ENCODE results near the gene MEIS1. TPM values are rescaled to one million over a fixed set of nuclear protein-coding genes. Genes with fewer than 3 reads are reported as not detected.

Gene MEIS1
- total RNA-seq, 3 donors from 2014 or later: 23.0 to 37.9 (median 37.0) TPM

- H3K4me3 ChIP-seq: no peak overlapping the region
- no peak for TF ChIP-seq POLR2AphosphoS5 (IDR thresholded peaks at IDR 0.05)
- no peak for TF ChIP-seq POLR2A (IDR thresholded peaks at IDR 0.05)
- TF ChIP-seq, protein P1, sequence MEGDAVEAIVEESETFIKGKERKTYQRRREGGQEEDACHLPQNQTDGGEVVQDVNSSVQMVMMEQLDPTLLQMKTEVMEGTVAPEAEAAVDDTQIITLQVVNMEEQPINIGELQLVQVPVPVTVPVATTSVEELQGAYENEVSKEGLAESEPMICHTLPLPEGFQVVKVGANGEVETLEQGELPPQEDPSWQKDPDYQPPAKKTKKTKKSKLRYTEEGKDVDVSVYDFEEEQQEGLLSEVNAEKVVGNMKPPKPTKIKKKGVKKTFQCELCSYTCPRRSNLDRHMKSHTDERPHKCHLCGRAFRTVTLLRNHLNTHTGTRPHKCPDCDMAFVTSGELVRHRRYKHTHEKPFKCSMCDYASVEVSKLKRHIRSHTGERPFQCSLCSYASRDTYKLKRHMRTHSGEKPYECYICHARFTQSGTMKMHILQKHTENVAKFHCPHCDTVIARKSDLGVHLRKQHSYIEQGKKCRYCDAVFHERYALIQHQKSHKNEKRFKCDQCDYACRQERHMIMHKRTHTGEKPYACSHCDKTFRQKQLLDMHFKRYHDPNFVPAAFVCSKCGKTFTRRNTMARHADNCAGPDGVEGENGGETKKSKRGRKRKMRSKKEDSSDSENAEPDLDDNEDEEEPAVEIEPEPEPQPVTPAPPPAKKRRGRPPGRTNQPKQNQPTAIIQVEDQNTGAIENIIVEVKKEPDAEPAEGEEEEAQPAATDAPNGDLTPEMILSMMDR (IDR thresholded peaks at IDR 0.05): no peak
- H3K4me1 ChIP-seq: no peaks in the 10 kb centered on the region
- intact Hi-C loops (cut with DNase I; ENCODE audit: low total_unique reads): no loop called here
- H3K9me3 ChIP-seq: no peaks in the 10 kb centered on the region
- no peaks in the 10 kb centered on the region for H3K36me3 ChIP-seq
- H3K27me3 ChIP-seq: no peaks in the 10 kb centered on the region
- no peak overlapping the region for H3K27ac ChIP-seq
- no peak for DNase-seq (ENCODE audit: low spot score in 2 of 2)
Measured at GRCh38 chr2:66566726-66567399, 131.9 kb downstream of the MEIS1 start.

GRCh38 chr2:66567729-66568128 lies 132.8 kb downstream of the MEIS1 start:
- intact Hi-C loops (cut with DNase I; ENCODE audit: low total_unique reads): no loop called here
- no peaks in the 10 kb centered on the region for H3K36me3 ChIP-seq

GRCh38 chr2:66568650-66569300 lies 133.8 kb downstream of the MEIS1 start:
- H3K36me3 ChIP-seq: no peaks in the 10 kb centered on the region
- DNase-seq (ENCODE audit: low spot score in 2 of 2): no peak
- no peak overlapping the region for H3K27ac ChIP-seq
- intact Hi-C loops (cut with DNase I; ENCODE audit: low total_unique reads): no loop called here
- no peaks in the 10 kb centered on the region for H3K4me1 ChIP-seq
- no peaks in the 10 kb centered on the region for H3K27me3 ChIP-seq
- H3K4me3 ChIP-seq: no peak overlapping the region
- H3K9me3 ChIP-seq: no peaks in the 10 kb centered on the region
- TF ChIP-seq, protein P1 (IDR thresholded peaks at IDR 0.05): no peak
- no peak for TF ChIP-seq POLR2A (IDR thresholded peaks at IDR 0.05)
- no peak for TF ChIP-seq POLR2AphosphoS5 (IDR thresholded peaks at IDR 0.05)

More at GRCh38 chr2:66567729-66568128, 132.8 kb downstream of the MEIS1 start:
- Histone ChIP-seq H3K27me3 (no peaks in the 10 kb centered on the region), H3K9me3 (no peaks in the 10 kb centered on the region), H3K4me3 (no peak overlapping the region), H3K4me1 (no peaks in the 10 kb centered on the region), H3K27ac (no peak overlapping the region)
- no peak for TF ChIP-seq POLR2A (IDR thresholded peaks at IDR 0.05)
- TF ChIP-seq, protein P1 (IDR thresholded peaks at IDR 0.05): no peak
- TF ChIP-seq POLR2AphosphoS5 (IDR thresholded peaks at IDR 0.05): no peak
- DNase-seq (ENCODE audit: low spot score in 2 of 2): no peak

DNA sequence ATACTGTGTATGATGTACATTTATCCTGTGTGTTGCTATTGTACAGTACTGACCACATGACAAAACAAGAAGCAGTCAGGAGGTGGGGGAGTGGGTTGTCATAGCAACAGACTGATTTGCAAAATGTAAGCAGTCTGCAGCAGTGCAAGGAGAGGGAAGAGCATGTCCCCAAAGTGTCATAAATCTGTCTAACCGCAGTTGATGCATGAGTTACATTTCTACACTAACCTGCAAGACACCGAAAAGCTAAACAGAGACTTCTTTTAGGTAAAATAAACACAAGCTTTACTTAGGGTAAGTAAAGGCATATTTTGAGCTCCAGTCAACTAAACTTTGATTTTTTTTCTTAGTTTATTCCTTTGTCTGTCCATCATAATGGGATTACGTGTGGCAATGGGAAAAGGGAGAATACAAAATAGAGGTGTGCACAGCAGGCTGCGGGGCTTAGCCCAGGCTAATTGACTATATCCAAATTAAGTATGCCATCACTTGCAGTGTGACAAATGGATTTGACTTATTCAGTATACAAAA lies 134.5 kb downstream of the MEIS1 start:
- Histone ChIP-seq H3K27me3 (no peaks in the 10 kb centered on the region), H3K4me1 (no peaks in the 10 kb centered on the region), H3K4me3 (no peak overlapping the region), H3K27ac (no peak overlapping the region), H3K36me3 (no peaks in the 10 kb centered on the region), H3K9me3 (no peaks in the 10 kb centered on the region)
- intact Hi-C loops (cut with DNase I; ENCODE audit: low total_unique reads): no loop called here
- DNase-seq (ENCODE audit: low spot score in 2 of 2): no peak
- TF ChIP-seq, protein P1 (IDR thresholded peaks at IDR 0.05): no peak
- TF ChIP-seq POLR2A (IDR thresholded peaks at IDR 0.05): no peak
- TF ChIP-seq POLR2AphosphoS5 (IDR thresholded peaks at IDR 0.05): no peak

GRCh38 chr2:66569974-66570373 lies 135.0 kb downstream of the MEIS1 start:
- Histone ChIP-seq H3K27ac (no peak overlapping the region), H3K36me3 (no peaks in the 10 kb centered on the region), H3K9me3 (no peaks in the 10 kb centered on the region), H3K4me1 (no peaks in the 10 kb centered on the region), H3K4me3 (no peak overlapping the region), H3K27me3 (no peaks in the 10 kb centered on the region)
- no peak for DNase-seq (ENCODE audit: low spot score in 2 of 2)
- no peak for TF ChIP-seq POLR2A (IDR thresholded peaks at IDR 0.05)
- intact Hi-C loops (cut with DNase I; ENCODE audit: low total_unique reads): loop anchor here (10.0 kb wide), 1 partner anchor 135 kb away; the partner anchor contains the start of gene MEIS1
